Immature natural killer cell (primary cell): Measurements from ENCODE around the gene ARRDC3. TPM values are rescaled to one million over a fixed set of nuclear protein-coding genes. Genes with fewer than 3 reads are reported as not detected.
"Not testable (repeated sequence)": the region's sequence is repeated elsewhere in the genome, so short reads cannot be mapped to it uniquely, and the experiment has no call there.

Experiments
- DNase-seq, 3 donors: peaks; one replicate each; pipeline ENCODE4 v3.0.0; 2022; ENCODE audit warnings: mixed read lengths in 1 of 3
- H3K27ac Mint-ChIP-seq, 6 donors: one replicate each; pipeline ENCODE4 v1.8.0; 2020; ENCODE audit warnings: mixed read lengths in 6 of 6, mild to moderate bottlenecking in 5 of 6, inconsistent platforms in 4 of 6, moderate library complexity in 3 of 6
- H3K27me3 Mint-ChIP-seq, 3 donors: one replicate each; pipeline ENCODE4 v1.8.0; 2020 to 2021; ENCODE audit warnings: low read depth in 3 of 3, mild to moderate bottlenecking in 3 of 3, mixed read lengths in 3 of 3, moderate library complexity in 3 of 3, inconsistent platforms in 1 of 3
- H3K36me3 Mint-ChIP-seq, 3 donors: one replicate each; pipeline ENCODE4 v1.8.0; 2020; ENCODE audit warnings: mixed read lengths in 3 of 3, inconsistent platforms in 2 of 3, mild to moderate bottlenecking in 2 of 3
- H3K4me1 Mint-ChIP-seq, 2 donors: one replicate each; pipeline ENCODE4 v1.8.0; 2020; ENCODE audit warnings: inconsistent platforms in 2 of 2, mild to moderate bottlenecking in 2 of 2, mixed read lengths in 2 of 2, moderate library complexity in 1 of 2
- H3K4me3 Mint-ChIP-seq, 5 donors: one replicate each; pipeline ENCODE4 v1.8.0; 2020; ENCODE audit warnings: mild to moderate bottlenecking in 5 of 5, mixed read lengths in 5 of 5, inconsistent platforms in 3 of 5, moderate library complexity in 3 of 5
- H3K9me3 Mint-ChIP-seq, 6 donors: one replicate each; pipeline ENCODE4 v1.8.0; 2020; ENCODE audit warnings: mild to moderate bottlenecking in 6 of 6, mixed read lengths in 6 of 6, inconsistent platforms in 4 of 6, moderate library complexity in 3 of 6
- polyA plus RNA-seq, 3 donors: library from polyadenylated mRNA; unstranded; fragments of 300-500 nt; fragmentation: Illumina TruSeq; gene quantifications; one replicate each; pipeline ENCODE4 v1.2.3, GENCODE V29; 2021

The ARRDC3 gene
- polyA plus RNA-seq, 3 donors from 2014 or later: 39.1 to 51.5 (median 50.3) TPM

- no peak for DNase-seq
- no peaks in the 10 kb centered on the region for H3K9me3 Mint-ChIP-seq
- H3K4me1 Mint-ChIP-seq: no peaks in the 10 kb centered on the region
- H3K36me3 Mint-ChIP-seq: peaks cover 0 to 8% (median 0%) of the 10 kb centered on the region in 3 donors
- H3K4me3 Mint-ChIP-seq: no peak overlapping the region
- H3K27me3 Mint-ChIP-seq: peaks cover 0 to 2% (median 0%) of the 10 kb centered on the region in 3 donors
- peak overlapping the region in 1 of 6 donors; percentile 35 for H3K27ac Mint-ChIP-seq
Observed at GRCh38 chr5:91407204-91407603, 24.1 kb upstream of the ARRDC3 start.

- no peaks in the 10 kb centered on the region for H3K9me3 Mint-ChIP-seq
- H3K27ac Mint-ChIP-seq: no peak overlapping the region
- H3K4me1 Mint-ChIP-seq: peaks cover 2 to 3% of the 10 kb centered on the region in 2 donors
- H3K36me3 Mint-ChIP-seq: peaks cover 0 to 12% (median 0%) of the 10 kb centered on the region in 3 donors
- H3K27me3 Mint-ChIP-seq: peaks cover 0 to 2% (median 2%) of the 10 kb centered on the region in 3 donors
- DNase-seq: no peak
- no peak overlapping the region for H3K4me3 Mint-ChIP-seq
Observed at GRCh38 chr5:91403438-91403837, 20.3 kb upstream of the ARRDC3 start.

- Mint-ChIP-seq H3K27me3 (peaks cover 0 to 2% (median 2%) of the 10 kb centered on the region in 3 donors), H3K4me1 (peaks cover 13 to 17% of the 10 kb centered on the region in 2 donors), H3K9me3 (no peaks in the 10 kb centered on the region), H3K36me3 (peaks cover 0 to 16% (median 0%) of the 10 kb centered on the region in 3 donors), H3K27ac (no peak overlapping the region), H3K4me3 (no peak overlapping the region)
- no peak for DNase-seq
Observed at GRCh38 chr5:91401175-91401574, 18.1 kb upstream of the ARRDC3 start.

DNA sequence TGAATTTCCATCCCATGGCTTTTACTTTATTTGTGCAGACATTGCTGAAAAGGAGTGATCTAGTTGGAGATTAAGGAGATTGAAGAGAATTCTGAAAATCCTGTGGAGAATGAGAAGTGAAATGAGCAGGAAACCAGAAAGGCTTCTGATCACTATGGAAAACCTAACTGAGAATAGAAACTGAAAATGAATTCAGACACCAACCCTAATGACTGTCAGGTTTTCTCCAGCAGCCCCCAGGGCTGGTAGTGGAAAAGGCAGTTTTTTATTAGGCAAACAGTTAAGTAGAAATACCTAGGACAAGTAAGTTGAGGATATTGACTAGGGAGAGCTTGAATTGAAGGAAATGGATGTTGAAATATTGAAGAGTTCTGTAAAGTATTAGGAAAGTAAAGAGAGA lies 14.7 kb upstream of the ARRDC3 start:
- Mint-ChIP-seq H3K27ac (peak overlapping the region in 5 of 6 donors; percentile 45 to 70 (median 58)), H3K9me3 (no peaks in the 10 kb centered on the region), H3K4me1 (peaks cover 13 to 17% of the 10 kb centered on the region in 2 donors), H3K4me3 (peak overlapping the region in 2 of 5 donors; percentile 30 to 66), H3K36me3 (peaks cover 0 to 8% (median 0%) of the 10 kb centered on the region in 3 donors), H3K27me3 (peaks cover 0 to 2% (median 0%) of the 10 kb centered on the region in 3 donors)
- no peak for DNase-seq

DNA sequence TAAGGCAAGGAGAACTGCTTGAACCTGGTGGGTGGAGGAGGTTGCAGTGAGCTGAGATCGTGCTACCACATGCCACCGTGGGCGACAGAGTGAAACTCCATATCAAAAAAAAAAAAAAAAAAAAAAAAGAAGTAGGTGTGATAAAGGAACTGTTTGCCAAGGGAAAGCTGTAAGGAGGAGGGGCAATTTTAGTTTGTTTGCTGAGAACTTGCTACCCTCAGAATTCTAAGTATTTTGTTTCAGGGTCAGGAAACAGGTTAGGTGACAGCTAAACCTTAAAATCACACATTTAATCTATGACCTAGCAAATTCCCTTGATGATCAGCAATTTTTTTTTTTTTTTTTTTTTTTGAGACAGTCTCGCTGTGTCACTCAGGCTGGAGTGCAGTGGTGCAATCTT lies 7.2 kb upstream of the ARRDC3 start:
- Mint-ChIP-seq H3K4me3 (peak overlapping the region; percentile 46 to 77 (median 56)), H3K4me1 (peaks cover 24 to 28% of the 10 kb centered on the region in 2 donors), H3K36me3 (peaks cover 0 to 7% (median 0%) of the 10 kb centered on the region in 3 donors), H3K27me3 (peaks cover 0 to 9% (median 9%) of the 10 kb centered on the region in 3 donors), H3K27ac (peak overlapping the region; percentile 40 to 91 (median 74)), H3K9me3 (no peaks in the 10 kb centered on the region)
- peak; percentile 43 to 72 (median 64) for DNase-seq

DNA sequence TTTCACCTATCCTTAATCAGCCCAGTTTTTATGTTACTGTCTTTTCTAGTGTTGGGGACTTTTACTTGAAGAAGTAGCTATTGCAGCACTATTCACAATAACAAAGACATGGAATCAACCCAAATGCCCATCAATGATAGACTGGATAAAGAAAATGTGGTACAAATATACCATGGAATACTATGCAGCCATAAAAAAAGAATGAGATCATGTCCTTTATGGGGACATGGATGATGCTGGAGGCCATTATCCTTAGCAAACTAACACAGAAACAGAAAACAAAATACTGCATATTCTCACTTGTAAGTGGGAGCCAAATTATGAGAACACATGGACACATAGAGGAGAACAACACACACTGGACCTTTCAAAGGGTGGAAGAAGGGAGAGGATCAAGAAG lies 6.4 kb upstream of the ARRDC3 start:
- not testable (repeated sequence) for H3K27me3 Mint-ChIP-seq, H3K36me3 Mint-ChIP-seq, DNase-seq, H3K9me3 Mint-ChIP-seq
- peak overlapping the region in 5 of 6 donors; percentile 40 to 91 (median 74) for H3K27ac Mint-ChIP-seq
- peak overlapping the region; percentile 26 to 77 (median 56) for H3K4me3 Mint-ChIP-seq
- H3K4me1 Mint-ChIP-seq: peaks cover 28 to 35% of the 10 kb centered on the region in 2 donors

DNA sequence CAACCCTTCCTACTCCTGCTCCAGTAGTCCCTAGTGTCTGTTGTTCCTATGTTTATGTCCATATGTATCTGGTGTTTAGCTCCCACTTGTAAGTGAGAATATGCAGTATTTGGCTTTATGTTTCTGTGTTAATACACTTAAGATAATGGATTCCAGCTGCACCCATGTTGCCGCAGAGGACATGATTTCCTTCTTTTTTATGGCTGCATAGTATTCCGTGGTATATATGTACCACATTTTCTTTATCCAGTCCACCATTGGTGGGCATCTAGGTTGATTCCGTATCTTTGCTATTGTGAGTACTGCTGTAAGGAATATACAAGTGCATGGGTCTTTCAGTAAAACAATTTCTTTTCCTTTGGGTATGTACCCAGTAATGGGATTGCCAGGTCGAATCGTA lies 5.2 kb upstream of the ARRDC3 start:
- peaks cover 0 to 7% (median 0%) of the 10 kb centered on the region in 3 donors for H3K36me3 Mint-ChIP-seq
- no peak for DNase-seq
- H3K27ac Mint-ChIP-seq: peak overlapping the region in 1 of 6 donors; percentile 30
- H3K4me3 Mint-ChIP-seq: no peak overlapping the region
- H3K4me1 Mint-ChIP-seq: peaks cover 40 to 47% of the 10 kb centered on the region in 2 donors
- no peaks in the 10 kb centered on the region for H3K9me3 Mint-ChIP-seq
- H3K27me3 Mint-ChIP-seq: peaks cover 2 to 11% (median 9%) of the 10 kb centered on the region in 3 donors

DNA sequence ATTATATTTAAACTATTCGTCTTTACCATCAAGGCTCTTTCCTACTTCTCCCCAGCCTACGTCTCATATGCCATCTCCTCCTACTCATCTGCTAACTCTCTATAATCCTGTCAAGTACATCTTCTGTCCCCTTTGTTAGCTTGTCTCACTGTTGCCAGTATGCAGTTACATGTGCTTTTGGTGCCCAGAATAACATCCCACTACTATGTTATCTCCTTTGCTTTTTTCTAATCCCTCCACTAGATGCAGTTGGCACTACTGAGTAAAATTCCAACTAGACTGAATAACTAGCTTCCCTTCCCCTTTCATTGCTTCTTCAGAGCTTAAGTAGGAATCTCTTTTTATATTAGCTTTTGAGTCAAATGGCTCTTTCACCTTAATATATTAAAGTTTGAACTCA lies 3.0 kb upstream of the ARRDC3 start:
- H3K9me3 Mint-ChIP-seq: no peaks in the 10 kb centered on the region
- no peak for DNase-seq
- H3K27ac Mint-ChIP-seq: peak overlapping the region in 1 of 6 donors; percentile 0
- no peak overlapping the region for H3K4me3 Mint-ChIP-seq
- H3K36me3 Mint-ChIP-seq: peaks cover 0 to 3% (median 0%) of the 10 kb centered on the region in 3 donors
- H3K27me3 Mint-ChIP-seq: peaks cover 4 to 25% (median 12%) of the 10 kb centered on the region in 3 donors
- peaks cover 35 to 42% of the 10 kb centered on the region in 2 donors for H3K4me1 Mint-ChIP-seq

- Mint-ChIP-seq H3K4me1 (peaks cover 33 to 37% of the 10 kb centered on the region in 2 donors), H3K27me3 (peaks cover 6 to 29% (median 16%) of the 10 kb centered on the region in 3 donors)
- H3K4me3 Mint-ChIP-seq, DNase-seq, H3K36me3 Mint-ChIP-seq, H3K9me3 Mint-ChIP-seq, H3K27ac Mint-ChIP-seq: not testable (repeated sequence)
Observed at GRCh38 chr5:91385596-91385995, 2.5 kb upstream of the ARRDC3 start.

GRCh38 chr5:91384671-91385430 lies 1.7 kb upstream of the ARRDC3 start:
- H3K4me3 Mint-ChIP-seq: peak overlapping the region; percentile 94 to 100 (median 99)
- peak; percentile 79 to 82 (median 81) for DNase-seq
- H3K4me1 Mint-ChIP-seq: peaks cover 27 to 33% of the 10 kb centered on the region in 2 donors
- peak overlapping the region; percentile 92 to 100 (median 99) for H3K27ac Mint-ChIP-seq
- peaks cover 0 to 3% (median 1%) of the 10 kb centered on the region in 3 donors for H3K36me3 Mint-ChIP-seq
- no peaks in the 10 kb centered on the region for H3K9me3 Mint-ChIP-seq
- H3K27me3 Mint-ChIP-seq: peaks cover 8 to 28% (median 16%) of the 10 kb centered on the region in 3 donors

DNA sequence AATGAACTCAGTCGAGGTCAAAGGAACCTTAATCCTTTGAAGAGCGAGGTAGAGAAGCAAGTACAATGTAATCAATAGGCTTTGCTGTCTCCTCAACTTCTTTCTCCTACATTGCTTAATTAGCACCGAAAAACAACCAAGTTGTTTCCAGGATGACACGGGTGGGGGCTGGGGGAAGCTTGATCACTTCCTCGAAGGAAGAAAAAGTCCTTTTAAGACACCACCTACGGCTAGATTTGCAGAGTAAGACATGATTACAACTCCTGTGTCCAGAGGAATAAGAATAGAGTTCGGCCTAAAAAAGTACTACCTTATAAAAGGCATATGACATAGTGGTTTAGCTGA lies 811 bp upstream of the ARRDC3 start:
- H3K27ac Mint-ChIP-seq: peak overlapping the region; percentile 92 to 100 (median 99)
- peaks cover 8 to 28% (median 17%) of the 10 kb centered on the region in 3 donors for H3K27me3 Mint-ChIP-seq
- peaks cover 26 to 36% of the 10 kb centered on the region in 2 donors for H3K4me1 Mint-ChIP-seq
- peaks cover 0 to 3% (median 3%) of the 10 kb centered on the region in 3 donors for H3K36me3 Mint-ChIP-seq
- no peaks in the 10 kb centered on the region for H3K9me3 Mint-ChIP-seq
- DNase-seq: no peak
- peak overlapping the region; percentile 94 to 100 (median 99) for H3K4me3 Mint-ChIP-seq

GRCh38 chr5:91382530-91383026 lies 539 bp downstream of the ARRDC3 start:
- H3K36me3 Mint-ChIP-seq: peaks cover 5 to 11% (median 7%) of the 10 kb centered on the region in 3 donors
- peak overlapping the region; percentile 94 to 100 (median 99) for H3K4me3 Mint-ChIP-seq
- peak overlapping the region; percentile 93 to 100 (median 100) for H3K27ac Mint-ChIP-seq
- H3K4me1 Mint-ChIP-seq: peaks cover 32 to 45% of the 10 kb centered on the region in 2 donors
- no peaks in the 10 kb centered on the region for H3K9me3 Mint-ChIP-seq
- DNase-seq: peak; percentile 36 to 52 (median 47)
- peaks cover 8 to 28% (median 17%) of the 10 kb centered on the region in 3 donors for H3K27me3 Mint-ChIP-seq

DNA sequence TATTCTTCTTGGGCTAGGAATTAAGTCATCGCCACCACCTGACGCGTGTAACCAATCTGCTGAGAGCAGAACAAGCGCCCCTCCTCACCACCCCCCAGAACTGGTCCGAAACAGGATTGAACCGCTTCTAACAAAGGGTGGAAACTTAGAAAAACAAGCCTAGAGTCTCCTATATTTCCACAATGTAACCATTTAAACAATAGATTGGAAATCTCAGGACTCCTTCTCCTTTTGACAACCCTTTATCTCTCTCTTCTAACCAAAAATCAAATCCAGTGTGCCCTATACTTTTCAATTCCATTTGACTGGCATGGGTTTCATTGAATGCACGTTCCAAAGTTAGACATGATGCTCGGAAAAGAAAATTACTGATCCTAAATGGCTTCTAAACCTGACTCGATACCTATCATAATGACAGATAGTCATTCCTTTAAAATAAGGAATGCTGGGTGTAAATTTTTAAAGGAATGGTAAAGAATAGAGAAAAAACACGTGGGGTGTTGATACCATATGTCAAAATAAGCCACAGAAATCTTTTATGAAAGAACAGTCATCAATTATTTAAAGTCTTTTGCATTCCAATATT lies 1.2 kb downstream of the ARRDC3 start:
- Mint-ChIP-seq H3K4me3 (peak overlapping the region; percentile 94 to 100 (median 99)), H3K36me3 (peaks cover 10 to 15% (median 13%) of the 10 kb centered on the region in 3 donors), H3K27me3 (peaks cover 8 to 28% (median 17%) of the 10 kb centered on the region in 3 donors), H3K27ac (peak overlapping the region; percentile 93 to 100 (median 100)), H3K4me1 (peaks cover 39 to 52% of the 10 kb centered on the region in 2 donors), H3K9me3 (no peaks in the 10 kb centered on the region)
- DNase-seq: peak; percentile 68 to 85 (median 78)
